Urinary bladder (tissue), 4 donors: ENCODE data around the gene TMEM81. TPM values are rescaled to one million over a fixed set of nuclear protein-coding genes. Genes with fewer than 3 reads are reported as not detected.

Experiments
- DNase-seq: peaks from one replicate; pipeline ENCODE4 v3.0.0-alpha.2; 2015; ENCODE audit errors: extremely low spot score
- H3K27ac ChIP-seq: one replicate; pipeline ENCODE4 v1.5.1; 2013; ENCODE audit warnings: low read depth, mild to moderate bottlenecking, moderate library complexity
- H3K36me3 ChIP-seq: one replicate; pipeline ENCODE4 v1.6.1; 2013; ENCODE audit warnings: mild to moderate bottlenecking, moderate library complexity; ENCODE audit not compliant: insufficient read depth
- H3K4me1 ChIP-seq: one replicate; pipeline ENCODE4 v1.6.1; 2013; ENCODE audit warnings: mild to moderate bottlenecking, moderate library complexity; ENCODE audit not compliant: insufficient read depth
- H3K4me3 ChIP-seq: one replicate; pipeline ENCODE4 v1.5.1; 2013; ENCODE audit warnings: low read depth, low read length
- WGBS: extraction: QIAGEN DNeasy Blood & Tissue Kit; methylation state at CpG from one replicate; pipeline ENCODE4 v1.1.7; 2013; 5-methylcytosine and 5-hydroxymethylcytosine counted together
- polyA plus RNA-seq: library from polyadenylated mRNA; stranded (reverse); fragments of 200-250 nt; gene quantifications from one replicate; pipeline ENCODE4 v1.2.3, GENCODE V29; 2013
- total RNA-seq: library from RNA; depleted of rRNA; stranded (reverse); fragments of >200 nt; gene quantifications from one replicate; pipeline ENCODE4 v1.2.3, GENCODE V29; 2014
- donor health status: healthy with polysubstance abuse.
- donor health status: healthy.

The TMEM81 gene
- total and polyA plus RNA-seq, 2 donors: 0.74 to 1.5 TPM

DNA sequence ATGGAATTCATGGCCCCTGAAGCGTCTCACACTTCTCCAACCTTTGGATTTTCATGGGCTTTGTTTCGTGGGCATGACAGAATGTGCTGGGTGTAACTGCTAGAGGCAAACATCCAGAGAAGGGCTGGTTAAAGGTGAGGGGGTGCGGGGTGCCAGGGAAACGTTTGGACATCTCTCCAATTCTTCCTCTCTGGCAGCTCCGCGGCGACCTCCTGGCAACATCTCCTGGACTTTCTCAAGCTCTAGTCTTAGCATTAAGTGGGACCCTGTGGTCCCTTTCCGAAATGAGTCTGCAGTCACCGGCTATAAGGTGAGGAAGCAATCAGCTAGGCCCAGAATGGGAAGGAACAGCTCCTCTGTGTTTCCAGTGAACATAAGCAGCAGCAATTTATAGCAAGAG lies 12.0 kb downstream of the TMEM81 start:
- Histone ChIP-seq H3K27ac (no peak overlapping the region), H3K4me3 (no peak overlapping the region), H3K36me3 (no peaks in the 10 kb centered on the region), H3K4me1 (no peaks in the 10 kb centered on the region)
- WGBS: 90% methylated on average over 9 of the region's 9 CpGs
- DNase-seq: no peak

DNA sequence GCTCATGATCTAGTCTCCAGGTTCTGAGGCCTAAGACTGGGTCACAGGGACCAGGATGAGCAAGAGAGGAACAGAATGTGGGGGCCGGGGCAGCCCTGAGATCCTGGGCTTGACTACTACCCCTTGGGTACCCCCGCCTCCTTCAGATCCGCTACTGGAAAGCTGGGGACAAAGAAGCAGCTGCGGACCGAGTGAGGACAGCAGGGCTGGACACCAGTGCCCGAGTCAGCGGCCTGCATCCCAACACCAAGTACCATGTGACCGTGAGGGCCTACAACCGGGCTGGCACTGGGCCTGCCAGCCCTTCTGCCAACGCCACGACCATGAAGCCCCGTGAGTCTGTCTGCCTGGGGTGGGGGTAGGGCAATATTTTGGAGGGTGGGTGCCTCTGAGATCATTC lies 12.5 kb downstream of the TMEM81 start:
- 86% methylated on average over 12 of the region's 12 CpGs for WGBS
- Histone ChIP-seq H3K27ac (no peak overlapping the region), H3K4me3 (no peak overlapping the region), H3K36me3 (no peaks in the 10 kb centered on the region), H3K4me1 (no peaks in the 10 kb centered on the region)
- no peak for DNase-seq

DNA sequence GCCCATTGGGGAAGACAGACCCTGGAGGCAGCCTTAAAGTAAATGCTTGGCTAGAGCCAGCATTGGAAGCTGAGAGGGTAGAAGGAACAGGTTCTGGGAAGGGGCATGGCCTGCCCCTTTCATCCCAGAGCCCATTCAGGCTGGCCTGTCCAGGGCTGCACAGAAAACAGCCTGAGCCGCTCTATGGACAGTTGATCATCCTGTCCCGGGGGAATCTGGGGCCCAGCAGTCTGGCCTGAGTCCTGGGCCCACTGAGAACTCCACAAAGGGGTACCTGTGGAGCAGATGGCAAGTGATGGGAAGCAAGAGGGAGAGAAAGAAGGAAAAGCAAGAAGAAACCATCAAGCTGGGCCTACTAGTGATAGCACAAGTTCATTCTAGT lies 13.2 kb downstream of the TMEM81 start:
- no peaks in the 10 kb centered on the region for H3K4me1 ChIP-seq
- DNase-seq: no peak
- H3K4me3 ChIP-seq: no peak overlapping the region
- H3K36me3 ChIP-seq: no peaks in the 10 kb centered on the region
- WGBS: 96% methylated on average over 2 of the region's 2 CpGs
- H3K27ac ChIP-seq: no peak overlapping the region

DNA sequence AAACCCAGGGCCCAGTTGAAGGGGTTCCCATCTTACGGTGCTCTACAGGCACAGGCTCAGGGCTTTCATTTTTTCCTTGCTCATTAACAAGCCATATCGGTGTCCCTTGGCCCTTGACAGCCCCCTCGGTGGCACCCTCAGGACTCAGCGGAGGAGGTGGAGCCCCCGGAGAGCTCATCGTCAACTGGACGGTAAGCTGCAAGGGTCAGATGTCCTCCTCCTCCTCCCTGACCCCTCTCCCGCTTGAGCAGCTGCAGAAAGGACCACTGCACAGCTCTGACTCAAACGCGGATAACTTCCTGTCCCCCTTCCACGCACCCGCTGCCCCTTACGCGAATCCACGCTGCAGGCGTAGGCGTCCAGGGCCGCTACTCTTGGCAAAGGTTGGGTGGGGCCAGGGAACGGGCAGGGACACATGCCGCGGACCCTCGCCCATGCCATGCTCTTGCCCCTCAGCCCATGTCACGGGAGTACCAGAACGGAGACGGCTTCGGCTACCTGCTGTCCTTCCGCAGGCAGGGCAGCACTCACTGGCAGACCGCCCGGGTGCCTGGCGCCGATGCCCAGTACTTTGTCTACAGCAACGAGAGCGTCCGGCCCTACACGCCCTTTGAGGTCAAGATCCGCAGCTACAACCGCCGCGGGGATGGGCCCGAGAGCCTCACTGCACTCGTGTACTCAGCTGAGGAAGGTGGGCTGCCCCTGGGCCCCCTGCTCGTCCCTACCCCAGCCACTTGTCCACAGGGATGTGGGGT lies 14.7 kb downstream of the TMEM81 start:
- Histone ChIP-seq H3K27ac (no peak overlapping the region), H3K4me3 (no peak overlapping the region), H3K4me1 (no peaks in the 10 kb centered on the region), H3K36me3 (no peaks in the 10 kb centered on the region)
- DNase-seq: no peak
- WGBS: 88% methylated on average over 42 of the region's 42 CpGs

DNA sequence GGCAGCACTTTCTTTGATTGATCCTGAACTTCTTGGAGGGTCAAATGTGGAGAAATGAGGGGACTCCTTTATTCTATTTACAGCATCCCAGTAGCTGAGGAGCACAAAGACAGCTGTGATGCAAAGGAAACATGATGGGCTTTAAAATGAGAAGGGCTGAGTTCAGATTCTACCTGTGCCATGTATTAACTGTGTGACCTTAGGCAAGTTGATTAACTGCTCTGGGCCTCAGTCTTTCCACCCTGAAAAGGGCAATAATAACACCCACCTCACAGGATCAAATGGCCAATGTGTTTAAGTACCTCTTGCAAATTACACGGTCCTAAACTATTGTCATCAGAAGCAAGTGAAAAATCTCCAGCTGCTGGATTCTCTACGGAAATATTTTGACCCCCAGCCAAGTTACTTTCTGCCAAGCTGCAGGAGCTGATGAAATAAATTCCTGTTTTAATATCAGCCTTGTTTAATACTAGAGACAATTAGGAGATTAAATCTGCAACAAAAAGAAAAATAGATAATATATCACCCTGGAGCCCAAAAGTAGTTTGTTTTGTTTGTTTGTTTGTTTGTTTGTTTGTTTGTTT lies 15.7 kb downstream of the TMEM81 start:
- no peaks in the 10 kb centered on the region for H3K4me1 ChIP-seq
- no peaks in the 10 kb centered on the region for H3K36me3 ChIP-seq
- no peak overlapping the region for H3K4me3 ChIP-seq
- DNase-seq: no peak
- WGBS: 20% methylated on average over 2 of the region's 2 CpGs
- no peak overlapping the region for H3K27ac ChIP-seq

DNA sequence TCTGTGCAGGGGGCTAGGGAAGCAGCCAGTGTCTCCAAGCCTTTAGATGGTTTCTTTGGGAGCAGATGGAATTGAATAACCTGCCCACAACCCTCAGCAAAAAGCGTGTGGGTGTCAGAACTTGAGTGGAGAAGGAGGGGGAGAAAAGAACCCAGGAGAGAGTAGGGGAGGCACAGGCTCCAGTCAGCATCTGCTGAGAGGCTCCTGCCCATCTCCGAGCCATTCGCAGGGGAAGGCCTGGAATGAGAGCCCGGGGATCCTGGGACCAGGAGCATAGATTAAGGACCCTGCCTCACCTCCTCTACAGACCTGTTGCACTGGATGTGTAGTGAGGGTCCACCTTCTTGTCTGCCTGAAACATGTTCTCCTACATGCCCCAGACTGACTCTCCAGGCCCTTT lies 16.3 kb downstream of the TMEM81 start:
- Histone ChIP-seq H3K36me3 (no peaks in the 10 kb centered on the region), H3K4me3 (no peak overlapping the region), H3K4me1 (no peaks in the 10 kb centered on the region), H3K27ac (no peak overlapping the region)
- no peak for DNase-seq
- WGBS: 94% methylated on average over 4 of the region's 4 CpGs

DNA sequence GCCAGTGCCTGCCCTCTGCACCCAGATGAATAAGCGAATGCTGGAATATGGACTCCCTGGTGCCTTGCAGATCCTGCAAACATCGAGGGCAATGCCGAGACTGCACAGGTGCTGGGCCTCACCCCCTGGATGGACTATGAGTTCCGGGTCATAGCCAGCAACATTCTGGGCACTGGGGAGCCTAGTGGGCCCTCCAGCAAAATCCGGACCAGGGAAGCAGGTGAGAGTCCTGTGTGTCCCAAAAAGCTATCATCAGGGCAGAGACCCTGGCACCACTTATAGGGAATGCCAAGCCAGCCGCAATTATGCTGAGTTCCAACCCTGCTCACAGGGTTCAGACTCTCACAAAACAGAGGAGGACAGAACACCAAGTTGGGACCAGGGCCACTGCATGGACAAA lies 17.2 kb downstream of the TMEM81 start:
- WGBS: 94% methylated on average over 6 of the region's 6 CpGs
- H3K27ac ChIP-seq: no peak overlapping the region
- H3K4me3 ChIP-seq: no peak overlapping the region
- H3K36me3 ChIP-seq: no peaks in the 10 kb centered on the region
- no peaks in the 10 kb centered on the region for H3K4me1 ChIP-seq
- DNase-seq: no peak

DNA sequence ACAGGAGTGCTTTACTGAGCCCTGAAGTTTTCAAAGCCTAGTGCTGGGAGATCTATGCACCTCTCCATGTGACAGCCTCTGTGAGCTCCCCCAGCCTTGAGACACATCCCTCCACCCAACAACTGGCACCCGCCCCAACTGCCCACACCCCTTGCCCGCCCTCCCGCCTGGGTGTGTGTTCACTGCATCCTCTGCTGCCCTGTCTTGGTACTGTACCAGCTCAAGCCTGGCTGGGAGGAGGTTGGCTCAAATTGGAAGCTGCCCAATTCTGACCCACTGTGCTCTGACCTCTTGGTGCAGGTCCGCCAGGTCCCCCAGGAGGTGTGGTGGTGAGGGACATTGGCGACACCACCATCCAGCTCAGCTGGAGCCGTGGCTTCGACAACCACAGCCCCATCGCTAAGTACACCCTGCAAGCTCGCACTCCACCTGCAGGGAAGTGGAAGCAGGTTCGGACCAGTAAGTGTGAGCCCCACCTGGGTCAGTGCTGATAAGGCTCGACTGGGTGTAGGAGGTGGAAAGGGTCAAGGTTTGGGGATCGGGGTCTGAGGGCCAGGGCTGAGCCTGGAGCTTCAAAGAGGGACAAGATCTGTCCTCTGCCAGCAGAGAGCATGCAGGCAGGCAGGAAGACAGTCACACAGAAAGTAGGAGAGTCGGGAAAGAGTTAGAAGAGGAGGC lies 18.0 kb downstream of the TMEM81 start:
- Histone ChIP-seq H3K36me3 (no peaks in the 10 kb centered on the region), H3K27ac (no peak overlapping the region), H3K4me1 (no peaks in the 10 kb centered on the region), H3K4me3 (no peak overlapping the region)
- 75% methylated on average over 13 of the region's 13 CpGs for WGBS
- DNase-seq: no peak

DNA sequence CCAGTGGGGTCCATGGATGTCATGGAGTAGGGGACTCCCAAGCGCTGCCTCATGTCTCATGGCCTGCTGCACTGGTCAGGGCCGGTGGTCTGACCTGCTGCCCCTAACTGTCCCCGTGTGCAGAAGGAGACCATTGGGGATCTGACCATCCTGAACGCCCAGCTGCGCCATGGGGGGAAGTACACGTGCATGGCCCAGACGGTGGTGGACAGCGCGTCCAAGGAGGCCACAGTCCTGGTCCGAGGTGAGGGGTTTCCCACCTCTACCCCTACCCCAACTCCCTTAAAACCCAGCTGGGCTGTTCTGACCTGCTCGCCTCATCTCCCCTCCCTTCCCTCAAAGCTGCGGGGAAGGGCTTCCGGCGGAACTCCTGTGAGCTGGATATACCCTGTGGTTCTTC lies 18.6 kb downstream of the TMEM81 start:
- Histone ChIP-seq H3K36me3 (no peaks in the 10 kb centered on the region), H3K27ac (no peak overlapping the region), H3K4me1 (no peaks in the 10 kb centered on the region), H3K4me3 (no peak overlapping the region)
- WGBS: 90% methylated on average over 14 of the region's 14 CpGs
- no peak for DNase-seq

DNA sequence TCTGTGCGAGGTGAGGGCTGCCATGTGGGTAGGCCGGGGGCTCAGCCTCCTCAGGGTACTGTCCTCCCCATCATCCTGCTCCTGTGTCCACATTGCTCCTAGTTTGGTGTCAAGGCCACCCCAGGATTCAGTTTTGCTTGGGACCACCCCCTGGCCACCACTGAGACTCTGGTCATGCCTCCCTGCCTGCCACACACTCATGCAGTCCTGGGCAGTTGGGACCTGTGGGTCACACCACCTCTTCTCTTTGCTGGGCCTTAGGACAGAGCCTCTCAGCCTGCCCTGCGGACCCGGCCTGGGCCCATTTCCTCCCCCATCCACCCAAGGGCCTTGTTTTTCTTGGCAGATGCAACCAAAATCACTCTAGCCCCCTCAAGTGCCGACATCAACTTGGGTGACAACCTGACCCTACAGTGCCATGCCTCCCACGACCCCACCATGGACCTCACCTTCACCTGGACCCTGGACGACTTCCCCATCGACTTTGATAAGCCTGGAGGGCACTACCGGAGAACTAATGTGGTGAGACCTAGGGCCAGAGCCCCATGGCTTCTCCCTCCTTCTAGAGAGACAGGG lies 19.4 kb downstream of the TMEM81 start:
- no peak overlapping the region for H3K4me3 ChIP-seq
- no peak overlapping the region for H3K27ac ChIP-seq
- no peak for DNase-seq
- H3K4me1 ChIP-seq: no peaks in the 10 kb centered on the region
- no peaks in the 10 kb centered on the region for H3K36me3 ChIP-seq
- WGBS: 93% methylated on average over 9 of the region's 9 CpGs

DNA sequence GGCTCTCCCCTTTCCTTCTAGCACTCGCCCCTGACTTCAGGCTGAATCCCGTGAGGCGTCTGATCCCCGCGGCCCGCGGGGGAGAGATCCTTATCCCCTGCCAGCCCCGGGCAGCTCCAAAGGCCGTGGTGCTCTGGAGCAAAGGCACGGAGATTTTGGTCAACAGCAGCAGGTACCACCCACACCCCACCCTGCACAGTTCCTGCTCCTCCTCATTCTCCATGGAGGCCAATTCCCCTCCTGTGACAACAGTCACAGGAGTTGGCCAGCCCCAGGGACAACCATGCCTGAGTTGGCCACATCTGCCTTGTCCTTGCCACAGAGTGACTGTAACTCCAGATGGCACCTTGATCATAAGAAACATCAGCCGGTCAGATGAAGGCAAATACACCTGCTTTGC lies 20.0 kb downstream of the TMEM81 start:
- H3K4me1 ChIP-seq: no peaks in the 10 kb centered on the region
- no peak overlapping the region for H3K27ac ChIP-seq
- H3K36me3 ChIP-seq: no peaks in the 10 kb centered on the region
- H3K4me3 ChIP-seq: no peak overlapping the region
- DNase-seq: no peak
- 87% methylated on average over 11 of the region's 11 CpGs for WGBS

DNA sequence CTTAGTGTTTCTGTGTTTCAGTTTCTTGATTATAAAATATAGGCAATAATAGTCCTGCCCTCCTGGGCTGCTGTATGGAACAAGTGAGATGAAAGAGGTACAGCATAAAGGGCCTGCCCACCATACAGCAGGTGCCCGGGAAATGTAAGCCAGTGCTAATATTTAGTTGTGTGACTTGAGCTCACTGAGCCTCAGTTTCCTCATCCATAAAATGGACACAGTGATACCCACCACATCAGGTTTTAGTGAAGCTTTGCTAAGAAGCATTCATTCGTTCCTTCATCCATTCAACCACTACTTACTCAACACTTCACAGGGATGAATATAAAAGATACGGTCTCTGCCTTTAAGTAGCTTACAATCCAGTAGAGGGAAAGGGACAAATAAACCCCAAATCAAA lies 21.4 kb downstream of the TMEM81 start:
- Histone ChIP-seq H3K4me3 (no peak overlapping the region), H3K4me1 (no peaks in the 10 kb centered on the region), H3K27ac (no peak overlapping the region), H3K36me3 (no peaks in the 10 kb centered on the region)
- no peak for DNase-seq
- 97% methylated on average over 3 of the region's 3 CpGs for WGBS

DNA sequence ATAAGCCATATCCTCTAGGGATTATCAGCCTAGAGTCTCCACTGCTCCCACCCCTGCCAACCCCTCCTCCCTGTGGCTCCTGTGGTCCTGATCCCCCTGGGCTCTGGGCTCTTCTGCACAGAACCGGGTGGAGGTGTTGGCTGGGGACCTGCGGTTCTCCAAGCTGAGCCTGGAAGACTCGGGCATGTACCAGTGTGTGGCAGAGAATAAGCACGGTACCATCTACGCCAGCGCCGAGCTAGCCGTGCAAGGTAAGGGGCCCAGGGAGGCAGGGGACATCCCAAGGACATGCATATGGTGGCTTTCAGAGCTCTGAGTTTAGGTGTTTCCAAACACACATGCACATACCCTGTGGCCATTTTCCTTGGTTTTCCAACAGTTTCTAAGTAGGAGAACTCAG lies 21.9 kb downstream of the TMEM81 start:
- no peaks in the 10 kb centered on the region for H3K36me3 ChIP-seq

DNA sequence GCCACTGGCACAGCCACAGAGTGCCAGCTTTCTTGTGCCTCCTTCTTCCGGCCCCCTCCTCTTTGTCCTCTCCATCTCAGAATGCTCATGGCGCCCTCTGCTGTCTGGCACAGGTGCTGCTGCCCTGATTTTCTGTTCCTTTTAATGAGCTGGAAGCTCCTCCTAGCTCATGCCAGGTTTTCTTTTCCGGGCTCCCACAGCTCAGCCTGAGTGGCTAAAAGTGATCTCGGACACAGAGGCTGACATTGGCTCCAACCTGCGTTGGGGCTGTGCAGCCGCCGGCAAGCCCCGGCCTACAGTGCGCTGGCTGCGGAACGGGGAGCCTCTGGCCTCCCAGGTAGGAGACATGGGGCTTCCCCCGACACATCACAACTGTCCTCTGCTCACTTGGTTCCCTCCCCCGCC lies 22.6 kb downstream of the TMEM81 start:
- Histone ChIP-seq H3K4me3 (no peak overlapping the region), H3K36me3 (no peaks in the 10 kb centered on the region), H3K27ac (no peak overlapping the region), H3K4me1 (no peaks in the 10 kb centered on the region)
- peak; percentile 81 for DNase-seq
- WGBS: 36% methylated on average over 13 of the region's 13 CpGs

More for the DNA sequence above, 21.9 kb downstream of the TMEM81 start:
- no peak for DNase-seq
- H3K4me1 ChIP-seq: no peaks in the 10 kb centered on the region
- H3K4me3 ChIP-seq: no peak overlapping the region
- 92% methylated on average over 8 of the region's 8 CpGs for WGBS
- no peak overlapping the region for H3K27ac ChIP-seq
